ENCODE data around the gene CCN5.
A peak's percentile ranks its signal among the peaks of the same experiment; 100 is the strongest.

CCN5 gene

GRCh38 chr20:44739942-44740341 is 24.8 kb downstream of the CCN5 start:
- no peak for DNase-seq

- DNase-seq, result no peak
Observed at GRCh38 chr20:44742304-44743079, 27.3 kb downstream of the CCN5 start.

- no peak for DNase-seq
Observed at GRCh38 chr20:44743080-44743701, 28.0 kb downstream of the CCN5 start.

GRCh38 chr20:44743916-44744655 is 28.9 kb downstream of the CCN5 start:
- no peak for DNase-seq

DNA sequence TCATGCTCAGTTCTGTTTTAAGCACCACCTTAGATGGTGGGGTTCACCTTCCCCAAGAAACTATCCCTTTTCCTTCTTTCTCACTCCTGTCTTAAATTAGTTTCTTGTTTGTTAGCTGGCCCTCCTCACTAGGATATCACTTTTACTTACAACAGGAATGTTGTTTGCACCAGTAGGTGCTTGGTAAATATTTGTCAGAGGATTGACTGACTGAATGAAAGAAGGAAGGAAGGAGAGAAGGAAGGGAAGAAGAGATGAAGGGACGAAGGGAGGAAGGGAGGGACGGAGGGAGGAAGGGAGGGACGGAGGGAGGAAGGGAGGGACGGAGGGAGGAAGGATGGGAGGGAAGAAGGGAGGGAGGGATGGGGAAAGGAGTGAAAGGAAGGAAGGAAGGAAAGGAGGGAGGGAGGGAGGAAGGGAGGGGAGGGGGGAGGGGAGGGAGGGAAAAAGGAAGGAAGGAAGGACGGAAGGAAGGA is 30.0 kb downstream of the CCN5 start:
- no peak for DNase-seq

GRCh38 chr20:44745598-44746366 is 30.6 kb downstream of the CCN5 start, which contains the start of gene KCNK15:
Gene KCNK15, plus strand, starts transcription at chr20:44745865. Its CDS starts 46 bp downstream, at chr20:44745911.
- DNase-seq, result peak; percentile 36 to 70

DNA sequence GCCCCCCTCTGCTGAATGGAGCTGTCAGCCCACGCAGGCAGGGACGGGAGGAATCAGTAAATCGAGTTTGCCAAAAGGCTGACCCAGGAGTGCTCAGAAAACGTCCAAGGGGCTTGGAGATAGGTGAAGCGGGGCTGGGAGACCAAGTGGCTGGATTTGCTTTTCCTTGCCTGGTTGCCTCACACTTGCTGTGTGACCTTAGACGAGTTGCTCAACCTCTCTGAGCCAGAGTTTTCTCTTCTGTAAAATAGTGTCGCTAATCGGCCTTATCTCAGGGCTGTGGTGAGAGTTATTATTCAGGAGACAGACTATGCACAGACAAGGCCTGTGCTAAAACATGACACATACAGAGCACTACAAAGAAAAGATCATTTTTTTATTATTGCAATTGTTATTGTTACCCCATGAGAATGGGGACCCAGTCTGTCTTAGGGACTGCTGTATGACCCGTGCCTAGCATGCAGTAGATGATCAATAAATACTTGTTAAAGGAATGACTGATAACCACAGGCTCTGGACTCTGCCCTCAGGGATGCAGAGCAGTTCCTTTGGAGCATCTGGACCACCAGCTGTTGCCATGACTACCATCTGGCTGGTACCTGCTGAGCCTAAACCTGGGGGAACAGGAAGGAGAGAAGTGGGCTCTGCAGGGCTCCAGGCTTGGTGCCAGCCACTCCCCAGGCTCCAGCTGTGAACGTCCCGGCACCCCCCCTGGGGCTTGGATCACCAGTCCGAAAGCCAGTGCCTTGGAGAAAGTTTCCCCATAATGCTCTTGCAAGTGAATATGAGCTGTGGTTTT is 31.4 kb downstream of the CCN5 start:
- no peak for DNase-seq

DNA sequence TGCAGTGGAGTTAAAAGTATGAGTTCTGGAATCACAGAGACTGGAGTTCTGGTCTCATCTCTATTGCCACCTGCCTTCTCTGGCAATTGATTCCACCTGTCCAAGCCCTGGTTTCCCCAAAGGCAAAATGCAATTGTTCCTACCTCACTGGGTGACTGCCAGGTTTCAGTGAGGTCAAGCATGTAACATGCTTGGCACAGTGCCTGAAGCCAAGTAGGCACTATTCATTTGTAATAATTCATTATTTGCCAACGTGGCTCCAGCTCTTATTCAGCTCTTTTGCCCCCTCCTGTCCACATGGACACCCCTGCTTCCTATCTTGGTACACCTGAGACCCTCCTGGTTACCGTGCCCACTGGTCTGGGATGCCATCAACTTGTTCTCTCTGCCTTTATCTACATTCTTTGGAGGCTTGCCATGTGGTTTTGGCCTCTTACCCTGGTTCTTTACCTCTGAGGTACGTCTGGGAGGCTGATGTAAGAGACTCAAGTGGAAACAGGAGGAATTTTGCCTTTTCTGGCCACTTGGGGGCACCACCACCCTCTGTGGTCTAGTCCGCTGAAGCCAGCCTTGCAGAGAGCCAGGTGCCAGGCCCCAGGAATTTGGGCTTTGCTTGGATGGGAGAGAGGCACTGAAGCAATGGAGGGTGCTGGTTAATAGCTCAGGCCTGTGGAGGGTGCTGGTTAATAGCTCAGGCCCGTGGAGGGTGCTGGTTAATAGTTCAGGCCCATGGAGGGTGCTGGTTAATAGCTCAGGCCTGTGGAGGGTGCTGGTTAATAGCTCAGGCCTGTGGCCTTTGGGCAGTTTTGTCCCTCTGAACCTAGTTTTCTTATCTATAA is 32.2 kb downstream of the CCN5 start:
- peak; percentile 40 to 55 for DNase-seq

GRCh38 chr20:44748005-44748370 is 32.8 kb downstream of the CCN5 start:
- DNase-seq, result no peak

- no peak for DNase-seq
Observed at GRCh38 chr20:44750081-44750805, 35.1 kb downstream of the CCN5 start.

DNA sequence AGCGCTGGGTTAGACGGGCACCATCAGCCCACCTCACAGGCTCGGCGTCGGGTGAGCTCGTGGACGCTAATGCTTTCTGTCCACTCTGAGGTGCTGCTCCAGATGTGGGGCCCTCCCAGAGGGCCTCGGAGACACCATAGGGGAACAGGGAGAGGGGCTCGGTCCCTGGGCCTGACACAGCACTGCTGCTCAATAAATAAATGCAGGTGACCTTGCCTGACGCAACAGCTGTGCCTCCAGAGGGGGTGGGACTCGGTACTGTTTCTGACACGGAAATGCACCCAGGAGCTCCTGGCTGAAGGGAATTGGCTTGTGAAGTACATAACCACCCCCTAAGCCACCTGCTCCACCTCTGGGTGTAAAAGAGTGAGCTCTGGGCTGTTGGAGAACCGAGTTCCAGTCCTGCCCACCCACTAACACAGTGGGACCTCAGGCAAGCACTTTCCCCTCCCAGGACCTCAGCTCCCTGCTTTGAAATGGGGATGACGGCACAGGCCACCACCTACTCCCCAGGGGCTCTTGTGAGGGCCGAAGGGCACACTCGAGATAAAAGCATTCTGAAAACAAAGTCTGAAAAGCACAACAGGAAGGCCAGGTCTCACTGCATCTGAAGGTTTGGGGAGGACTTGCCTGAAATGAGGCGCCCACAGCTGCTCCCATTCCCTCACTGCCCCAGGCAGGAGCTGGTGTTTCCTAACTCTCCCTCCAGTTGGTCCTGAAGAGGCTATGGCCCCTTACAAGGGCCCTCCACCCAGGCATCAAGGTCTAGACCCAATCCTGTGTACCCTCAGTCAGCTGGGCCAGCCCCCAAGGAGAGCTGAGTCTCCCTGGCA is 37.1 kb downstream of the CCN5 start:
- DNase-seq, result no peak

GRCh38 chr20:44754554-44754953 is 39.4 kb downstream of the CCN5 start:
- DNase-seq, result no peak

- DNase-seq, result no peak
Observed at GRCh38 chr20:44756011-44756688, 41.0 kb downstream of the CCN5 start.

- no peak for DNase-seq
Observed at GRCh38 chr20:44756956-44757355, 41.8 kb downstream of the CCN5 start.

DNA sequence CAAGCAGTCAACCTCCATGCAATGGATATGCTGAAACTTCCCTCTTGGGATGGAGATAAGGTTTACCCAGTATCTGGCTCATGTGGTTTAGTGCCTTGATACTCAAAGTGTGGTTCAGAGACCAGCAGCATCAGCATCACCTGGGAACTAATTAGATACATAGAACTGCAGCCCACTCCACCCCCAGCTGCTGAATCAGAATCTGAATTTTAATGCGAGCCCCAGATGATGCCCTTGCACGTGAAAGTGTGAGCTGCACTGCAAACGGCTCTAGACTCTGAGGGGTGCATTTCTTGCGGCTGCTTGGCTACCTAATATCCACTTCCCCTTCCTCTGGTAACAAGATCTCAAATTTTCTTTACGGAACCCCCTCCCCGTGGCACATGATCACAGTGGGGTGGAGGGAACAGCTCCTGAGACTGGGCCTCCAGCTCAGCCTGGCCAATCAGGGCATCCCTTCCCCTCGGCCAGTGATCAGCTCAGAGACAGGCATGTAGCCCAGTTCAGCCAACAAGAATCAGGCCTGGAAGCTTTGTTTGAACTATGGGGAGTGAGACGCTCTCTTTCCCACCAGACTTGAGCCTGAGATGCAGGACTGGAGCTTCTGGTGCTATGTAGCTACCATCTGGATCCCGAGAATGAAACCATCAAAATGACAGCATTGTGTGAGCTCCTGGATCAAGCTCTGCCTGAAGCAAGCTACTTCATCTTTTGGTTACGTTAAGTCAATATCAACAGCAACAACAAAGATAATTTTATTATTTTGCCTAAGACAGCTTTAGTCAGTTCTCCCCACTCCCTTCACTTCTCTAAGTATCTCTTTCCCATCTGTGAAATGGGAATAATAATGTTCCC is 43.3 kb downstream of the CCN5 start:
- no peak for DNase-seq

DNA sequence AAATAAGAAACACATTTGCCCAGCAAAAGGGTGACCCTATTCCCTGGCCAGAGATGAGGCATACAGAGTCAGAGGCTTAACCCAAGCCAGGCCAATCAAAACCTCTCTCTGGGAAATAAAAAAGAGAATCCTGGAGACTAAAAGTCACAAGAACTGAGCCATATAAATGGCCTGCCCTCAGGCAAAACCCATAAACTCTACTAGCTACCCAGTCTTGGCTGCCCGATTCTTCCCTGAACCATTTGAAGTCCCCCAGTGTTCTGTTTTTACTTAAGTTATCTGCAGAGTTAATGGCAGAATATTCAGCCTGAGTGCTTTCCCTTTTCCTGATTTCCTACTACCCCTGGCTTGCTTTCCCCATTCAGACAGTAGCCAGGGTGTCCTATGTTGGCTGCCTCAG is 44.4 kb downstream of the CCN5 start:
- no peak for DNase-seq

GRCh38 chr20:44761423-44761822 is 46.3 kb downstream of the CCN5 start:
- DNase-seq, result no peak
